Esophagus muscularis mucosa (tissue), 4 donors: ENCODE measurements around the gene CPSF4L. TPM values are rescaled to one million over a fixed set of nuclear protein-coding genes. Genes with fewer than 3 reads are reported as not detected.

Experiments
- DNase-seq: peaks from one replicate; pipeline ENCODE4 v3.0.0-alpha.2; 2017; ENCODE audit errors: extremely low spot score
- H3K27ac ChIP-seq, 4 donors: fragments of 200-600 bp; sonication (generic); replicated peaks in 1 of 4; 1 replicate in 3 of 4; 2 replicates in 1 of 4; pipeline ENCODE4 v1.5.1; 2016 to 2019; ENCODE audit warnings: mild to moderate bottlenecking in 1 of 4
- H3K27me3 ChIP-seq, 4 donors: fragments of 200-600 bp; sonication (generic); one replicate each; pipeline versions ENCODE4 v1.5.1 to v1.6.0; 2016 to 2019
- H3K36me3 ChIP-seq, 4 donors: fragments of 200-600 bp; sonication (generic); one replicate each; pipeline ENCODE4 v1.5.1; 2016 to 2019
- H3K4me1 ChIP-seq, 4 donors: fragments of 200-600 bp; sonication (generic); one replicate each; pipeline ENCODE4 v1.5.1; 2016 to 2019
- H3K4me3 ChIP-seq, 4 donors: fragments of 200-600 bp; sonication (generic); 1 replicate in 2 of 4; 2 replicates in 2 of 4; pipeline ENCODE4 v1.5.1; 2016 to 2019; ENCODE audit warnings: mild to moderate bottlenecking in 4 of 4, moderate library complexity in 1 of 4
- H3K9me3 ChIP-seq, 4 donors: fragments of 200-600 bp; sonication (generic); 1 replicate in 3 of 4; 2 replicates in 1 of 4; pipeline ENCODE4 v1.5.1; 2016 to 2019
- CTCF ChIP-seq, 3 experiments: fragments of 200-600 bp in 2 of 3; fragments of 450-650 bp in 1 of 3; sonication (generic) in 2 of 3; IDR thresholded peaks; one replicate each; pipeline ENCODE4 v1.5.1; 2017 to 2019; ENCODE audit warnings: antibody characterized with exemption in 3 of 3, mild to moderate bottlenecking in 2 of 3, moderate library complexity in 1 of 3
- EP300 ChIP-seq: sonication (generic); formaldehyde crosslinking; IDR thresholded peaks from one replicate; pipeline ENCODE4 v1.6.1; 2017; ENCODE audit warnings: antibody characterized with exemption
- POLR2A ChIP-seq: fragments of 450-650 bp; IDR thresholded peaks from one replicate; pipeline ENCODE4 v1.6.1; 2017; ENCODE audit warnings: antibody characterized with exemption, moderate library complexity, mild to moderate bottlenecking, low read depth
- POLR2AphosphoS5 ChIP-seq, 2 donors: sonication (generic); formaldehyde crosslinking; IDR thresholded peaks; one replicate each; pipeline ENCODE4 v1.6.1; 2017; ENCODE audit warnings: antibody characterized with exemption in 2 of 2
- WGBS: methylation state at CpG from one replicate; pipeline ENCODE4 v1.1.5; 2018; 5-methylcytosine and 5-hydroxymethylcytosine counted together
- intact Hi-C: fragments of 100-400 bp; cut with DNase I; formaldehyde crosslinking; loops from one replicate; pipeline ENCODE4 v1.15.1; 2023
- total RNA-seq, 4 donors: library from RNA; depleted of rRNA; stranded (reverse); fragments of >200 nt; gene quantifications; one replicate each; pipeline versions ENCODE4 v1.1.0 to v1.2.1, GENCODE V29; 2016

CPSF4L gene
- total RNA-seq, 4 donors from 2014 or later, result not detected

DNA sequence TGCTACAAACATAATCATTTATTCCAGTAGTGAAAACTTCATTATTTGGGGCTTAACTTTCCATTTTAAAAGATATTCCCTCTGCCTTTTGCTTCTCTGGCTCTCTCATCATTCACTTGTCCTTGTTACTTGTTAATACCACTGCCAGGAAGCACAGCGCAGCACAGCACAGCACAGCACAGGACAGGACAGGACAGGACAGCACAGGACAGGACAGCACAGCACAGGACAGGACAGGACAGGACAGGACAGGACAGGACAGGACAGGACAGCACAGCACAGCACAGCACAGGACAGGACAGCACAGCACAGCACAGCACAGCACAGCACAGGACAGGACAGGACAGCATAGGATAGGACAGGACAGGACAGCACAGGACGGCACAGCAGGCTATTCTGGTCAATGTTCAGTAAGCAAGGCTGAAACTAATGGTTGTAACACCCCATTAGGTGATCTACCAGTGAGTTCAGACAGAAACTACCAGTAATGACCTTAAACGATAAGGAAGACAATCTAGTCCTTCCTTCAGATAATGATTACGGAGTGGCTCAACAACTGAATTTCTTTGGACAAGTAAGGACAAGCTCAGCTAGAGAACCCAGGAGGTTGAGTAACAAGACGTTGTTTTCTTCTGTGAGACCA lies 36.9 kb downstream of the CPSF4L start:
- peaks cover 0 to 8% (median 4%) of the 10 kb centered on the region in 4 donors for H3K36me3 ChIP-seq
- 94% methylated on average over 5 of the region's 5 CpGs for WGBS
- no peaks in the 10 kb centered on the region for H3K9me3 ChIP-seq
- H3K4me1 ChIP-seq, result peaks cover 32 to 47% (median 43%) of the 10 kb centered on the region in 4 donors
- no peak overlapping the region for H3K27ac ChIP-seq
- TF ChIP-seq EP300 (no peak), POLR2AphosphoS5 (IDR thresholded peaks at IDR 0.05) (no peak), POLR2A (no peak), CTCF (IDR thresholded peaks at IDR 0.05) (no peak)
- no peaks in the 10 kb centered on the region for H3K27me3 ChIP-seq
- DNase-seq, result no peak
- H3K4me3 ChIP-seq, result no peak overlapping the region
- intact Hi-C loops, result no loop called here

- DNase-seq, result no peak
- Histone ChIP-seq H3K9me3 (no peaks in the 10 kb centered on the region), H3K4me1 (peaks cover 30 to 43% (median 39%) of the 10 kb centered on the region in 4 donors), H3K36me3 (peaks cover 0 to 10% (median 4%) of the 10 kb centered on the region in 4 donors), H3K27ac (no peak overlapping the region), H3K4me3 (no peak overlapping the region), H3K27me3 (no peaks in the 10 kb centered on the region)
- WGBS, result 69% methylated on average over 2 of the region's 2 CpGs
- TF ChIP-seq EP300, result no peak
- TF ChIP-seq POLR2A, result no peak
- no peak for TF ChIP-seq POLR2AphosphoS5 (IDR thresholded peaks at IDR 0.05)
- no peak for TF ChIP-seq CTCF (IDR thresholded peaks at IDR 0.05)
- intact Hi-C loops, result no loop called here
Measured at GRCh38 chr17:73224237-73224636, 37.4 kb downstream of the CPSF4L start.

GRCh38 chr17:73223626-73224230 lies 38.0 kb downstream of the CPSF4L start:
- no peaks in the 10 kb centered on the region for H3K27me3 ChIP-seq
- intact Hi-C loops, result no loop called here
- H3K27ac ChIP-seq, result no peak overlapping the region
- H3K4me3 ChIP-seq, result no peak overlapping the region
- DNase-seq, result no peak
- peaks cover 0 to 12% (median 4%) of the 10 kb centered on the region in 4 donors for H3K36me3 ChIP-seq
- H3K9me3 ChIP-seq, result no peaks in the 10 kb centered on the region
- 84% methylated on average over 2 of the region's 2 CpGs for WGBS
- H3K4me1 ChIP-seq, result peaks cover 25 to 38% (median 34%) of the 10 kb centered on the region in 4 donors
- no peak for TF ChIP-seq CTCF (IDR thresholded peaks at IDR 0.05)
- no peak for TF ChIP-seq POLR2A
- no peak for TF ChIP-seq EP300
- TF ChIP-seq POLR2AphosphoS5 (IDR thresholded peaks at IDR 0.05), result no peak

GRCh38 chr17:73215447-73215846 lies 46.2 kb downstream of the CPSF4L start:
- 92% methylated on average over 2 of the region's 2 CpGs for WGBS
- Histone ChIP-seq H3K36me3 (peaks cover 0 to 43% (median 23%) of the 10 kb centered on the region in 4 donors), H3K4me1 (no peaks in the 10 kb centered on the region), H3K27me3 (no peaks in the 10 kb centered on the region), H3K9me3 (no peaks in the 10 kb centered on the region), H3K27ac (no peak overlapping the region), H3K4me3 (no peak overlapping the region)
- intact Hi-C loops, result no loop called here
- no peak for DNase-seq
- no peak for TF ChIP-seq POLR2AphosphoS5 (IDR thresholded peaks at IDR 0.05)
- TF ChIP-seq EP300, result no peak
- no peak for TF ChIP-seq POLR2A
- TF ChIP-seq CTCF (IDR thresholded peaks at IDR 0.05), result no peak
